Measurements from ENCODE around the gene FCRL6.

The FCRL6 gene

DNA sequence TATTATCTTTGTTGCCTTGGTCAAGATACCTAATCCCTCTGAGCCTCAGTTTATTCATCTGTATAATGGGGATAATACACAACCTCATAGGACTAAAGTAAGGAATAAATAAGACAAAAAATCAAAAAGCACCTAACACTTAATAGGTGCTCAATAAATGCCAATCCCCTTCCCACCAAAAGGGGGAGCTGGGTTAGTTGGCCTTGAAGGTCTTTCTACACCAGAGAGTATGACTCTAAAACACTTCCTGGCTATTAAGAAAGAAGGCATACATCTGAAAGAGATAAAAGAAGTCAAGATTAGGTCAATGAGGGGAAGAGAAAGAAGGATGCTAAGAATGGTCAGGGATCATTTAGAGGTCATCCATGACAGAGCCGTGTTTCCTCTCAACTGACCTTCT is 49.2 kb downstream of the FCRL6 start:
- no peak for DNase-seq (ENCODE audit: low read depth)
- no peak overlapping the region for H3K4me3 ChIP-seq (ENCODE audit: low read length)
- TF ChIP-seq, protein P1, sequence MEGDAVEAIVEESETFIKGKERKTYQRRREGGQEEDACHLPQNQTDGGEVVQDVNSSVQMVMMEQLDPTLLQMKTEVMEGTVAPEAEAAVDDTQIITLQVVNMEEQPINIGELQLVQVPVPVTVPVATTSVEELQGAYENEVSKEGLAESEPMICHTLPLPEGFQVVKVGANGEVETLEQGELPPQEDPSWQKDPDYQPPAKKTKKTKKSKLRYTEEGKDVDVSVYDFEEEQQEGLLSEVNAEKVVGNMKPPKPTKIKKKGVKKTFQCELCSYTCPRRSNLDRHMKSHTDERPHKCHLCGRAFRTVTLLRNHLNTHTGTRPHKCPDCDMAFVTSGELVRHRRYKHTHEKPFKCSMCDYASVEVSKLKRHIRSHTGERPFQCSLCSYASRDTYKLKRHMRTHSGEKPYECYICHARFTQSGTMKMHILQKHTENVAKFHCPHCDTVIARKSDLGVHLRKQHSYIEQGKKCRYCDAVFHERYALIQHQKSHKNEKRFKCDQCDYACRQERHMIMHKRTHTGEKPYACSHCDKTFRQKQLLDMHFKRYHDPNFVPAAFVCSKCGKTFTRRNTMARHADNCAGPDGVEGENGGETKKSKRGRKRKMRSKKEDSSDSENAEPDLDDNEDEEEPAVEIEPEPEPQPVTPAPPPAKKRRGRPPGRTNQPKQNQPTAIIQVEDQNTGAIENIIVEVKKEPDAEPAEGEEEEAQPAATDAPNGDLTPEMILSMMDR (conservative IDR thresholded peaks at IDR 0.05; ENCODE audit: low read depth, low read length): no peak

DNA sequence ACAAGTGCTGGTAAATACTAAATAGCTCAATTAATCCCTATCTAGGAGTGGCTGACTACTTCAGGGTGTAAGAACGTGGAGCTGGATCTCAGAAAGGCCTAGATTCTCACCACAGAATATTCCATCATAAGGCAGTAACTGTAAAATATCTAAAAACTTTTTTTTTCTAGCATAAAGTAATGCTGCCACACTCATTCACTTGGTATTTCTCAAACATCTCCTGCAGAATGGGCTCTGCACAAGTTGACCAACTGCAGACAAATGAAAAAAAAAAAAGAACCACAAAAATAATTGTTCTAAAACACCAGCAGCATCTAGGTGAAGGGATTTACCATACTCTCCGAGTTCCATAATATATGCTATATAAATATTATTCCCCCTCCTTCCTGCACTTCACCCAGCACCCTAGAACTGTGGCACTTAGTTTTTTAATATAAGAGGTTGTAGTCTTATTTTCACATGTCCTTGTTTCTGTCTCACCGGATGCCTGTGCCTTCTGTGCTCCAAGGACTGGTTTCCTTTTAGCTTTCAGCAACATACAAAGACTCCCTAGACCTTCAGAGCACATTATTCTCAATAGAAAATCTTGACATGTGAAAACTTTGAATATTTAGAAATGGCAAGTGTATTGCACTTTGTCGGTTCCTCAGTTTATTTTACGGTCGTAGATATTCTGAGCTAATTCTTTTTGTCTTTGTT is 51.4 kb downstream of the FCRL6 start:
- peak overlapping the region; percentile 60 for H3K4me3 ChIP-seq (ENCODE audit: low read length)
- TF ChIP-seq, protein P1 (conservative IDR thresholded peaks at IDR 0.05; ENCODE audit: low read depth, low read length): no peak
- no peak for DNase-seq (ENCODE audit: low read depth)

DNA sequence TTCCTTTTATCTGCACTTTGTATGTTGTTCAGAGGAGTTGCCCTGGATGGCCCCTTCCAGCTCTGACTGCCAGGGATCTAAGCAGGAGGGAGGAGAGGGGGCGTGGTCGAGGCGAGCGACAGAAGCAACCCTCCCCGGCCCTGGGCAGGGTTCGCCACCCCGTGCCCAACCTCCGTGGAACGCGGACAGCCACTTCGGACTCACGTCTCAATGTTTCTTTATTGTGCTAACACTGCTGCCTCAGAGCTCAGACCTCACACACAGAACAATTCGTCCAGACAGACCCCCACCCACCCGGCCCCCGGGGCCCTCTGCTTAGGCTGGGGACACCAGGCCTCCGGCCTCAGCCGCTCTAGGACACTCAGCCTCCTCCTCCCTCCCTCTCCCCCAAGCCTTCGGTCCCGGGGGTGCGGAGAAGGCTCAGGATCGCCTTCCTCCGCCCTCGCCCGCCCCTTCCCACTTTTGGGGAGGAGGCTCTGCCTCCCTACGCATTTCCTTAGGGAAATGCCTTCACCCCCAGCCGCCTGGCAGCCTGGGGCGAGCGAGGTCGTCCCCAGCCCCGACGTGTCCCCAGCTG is 52.0 kb downstream of the FCRL6 start:
- TF ChIP-seq, protein P1 (conservative IDR thresholded peaks at IDR 0.05; ENCODE audit: low read depth, low read length): no peak
- peak overlapping the region; percentile 60 for H3K4me3 ChIP-seq (ENCODE audit: low read length)
- no peak for DNase-seq (ENCODE audit: low read depth)

DNA sequence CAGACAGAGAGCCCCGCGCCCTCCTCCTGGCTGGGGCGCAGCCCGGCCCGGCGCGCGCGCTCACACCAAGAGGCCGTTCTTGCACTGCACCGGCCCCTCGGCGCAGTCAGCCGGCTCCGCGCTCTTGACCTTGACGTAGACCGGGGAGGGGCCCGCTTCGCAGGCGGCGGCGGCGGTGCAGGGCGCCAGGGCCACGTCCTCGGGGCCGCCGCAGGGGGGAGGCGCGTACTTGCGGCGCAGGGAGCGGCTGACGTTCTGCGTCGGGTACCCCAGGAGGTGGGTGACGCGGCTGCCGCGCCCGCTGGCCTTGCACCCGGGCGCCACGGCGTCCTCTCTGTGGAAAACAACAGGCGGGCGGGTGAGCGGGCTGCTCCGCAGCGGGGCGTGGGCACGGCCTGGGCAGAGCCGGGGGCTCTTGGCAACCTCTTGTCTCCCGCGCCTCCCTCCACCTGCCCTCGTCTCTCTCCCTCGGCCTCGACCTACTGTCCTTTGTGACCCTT is 52.6 kb downstream of the FCRL6 start:
- H3K4me3 ChIP-seq (ENCODE audit: low read length): peak overlapping the region; percentile 60
- DNase-seq (ENCODE audit: low read depth): peak; percentile 62
- TF ChIP-seq, protein P1 (conservative IDR thresholded peaks at IDR 0.05; ENCODE audit: low read depth, low read length): no peak

DNA sequence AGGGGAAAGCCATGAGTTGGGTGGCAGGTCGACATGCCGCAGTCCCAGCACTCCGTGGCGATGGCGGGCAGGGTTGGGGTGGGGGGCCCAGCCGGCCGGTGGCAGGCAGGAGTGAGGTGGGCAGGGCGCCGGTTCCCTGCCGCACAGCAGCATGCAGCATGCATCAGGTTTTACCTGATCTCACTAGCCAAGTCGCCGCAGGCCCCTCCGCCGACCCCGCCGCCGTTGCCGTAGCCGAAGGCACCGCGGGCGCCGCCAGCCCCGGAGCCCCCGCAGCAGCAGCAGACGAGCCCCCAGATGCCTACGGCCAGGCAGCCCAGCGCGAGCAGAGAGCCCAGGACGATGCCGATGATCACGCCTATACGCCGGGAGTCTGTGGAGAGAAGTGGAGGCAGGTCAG is 53.5 kb downstream of the FCRL6 start:
- TF ChIP-seq, protein P1 (conservative IDR thresholded peaks at IDR 0.05; ENCODE audit: low read depth, low read length): no peak
- no peak overlapping the region for H3K4me3 ChIP-seq (ENCODE audit: low read length)
- DNase-seq (ENCODE audit: low read depth): no peak

DNA sequence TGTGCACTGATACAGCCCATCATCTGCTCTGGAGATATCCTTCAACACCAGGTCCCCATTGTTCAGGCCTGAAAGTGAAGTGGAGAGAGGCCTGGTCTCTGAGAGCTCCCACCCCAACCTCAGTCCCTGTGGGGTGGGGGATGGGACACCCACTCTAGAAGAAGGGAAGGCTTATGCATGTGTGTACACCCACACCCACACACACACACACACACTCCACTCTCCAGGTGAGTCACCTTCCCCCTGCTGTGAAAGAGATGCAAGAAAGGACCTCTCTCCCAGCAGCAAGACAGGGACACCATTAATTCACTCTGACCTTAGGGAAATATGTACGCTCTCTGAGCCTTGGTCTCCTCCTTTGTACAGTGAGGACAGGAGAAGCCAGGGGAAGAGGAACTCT is 54.4 kb downstream of the FCRL6 start:
- TF ChIP-seq, protein P1 (conservative IDR thresholded peaks at IDR 0.05; ENCODE audit: low read depth, low read length): no peak
- no peak overlapping the region for H3K4me3 ChIP-seq (ENCODE audit: low read length)
- DNase-seq (ENCODE audit: low read depth): no peak

DNA sequence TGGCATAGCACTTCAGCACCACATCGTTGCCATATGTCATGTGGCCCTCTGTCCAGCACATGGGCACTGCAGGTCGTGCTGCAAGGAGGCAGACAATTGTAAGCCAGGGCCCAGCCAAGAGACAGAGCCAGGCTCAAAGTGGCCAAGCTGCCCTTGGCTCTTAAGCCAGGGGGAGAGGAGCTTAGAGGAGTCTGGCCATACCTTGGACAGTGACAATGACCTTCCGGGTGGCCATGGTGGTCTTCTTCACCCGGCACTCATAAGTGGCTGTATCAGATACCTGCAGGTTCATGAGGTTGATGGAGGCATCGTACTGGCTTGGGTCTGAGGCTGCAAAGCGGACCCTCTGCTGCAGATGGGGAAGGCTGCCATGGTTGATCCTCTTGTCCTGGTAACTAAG is 55.7 kb downstream of the FCRL6 start:
- no peak overlapping the region for H3K4me3 ChIP-seq (ENCODE audit: low read length)
- TF ChIP-seq, protein P1 (conservative IDR thresholded peaks at IDR 0.05; ENCODE audit: low read depth, low read length): no peak
- DNase-seq (ENCODE audit: low read depth): no peak

Data from retinal pigment epithelial cell (primary cell).